HFFc6 (cell line): ENCODE results near the gene TIFAB. TPM values are rescaled to one million over a fixed set of nuclear protein-coding genes. Genes with fewer than 3 reads are reported as not detected.
A peak's percentile ranks its signal among the peaks of the same experiment; 100 is the strongest.

ENCODE experiments used
- DNase-seq: peaks from one replicate; pipeline ENCODE4 v3.0.0-alpha.2; 2018
- H3K27ac Mint-ChIP-seq: 2 replicates; pipeline ENCODE4 v1.8.0; 2020; ENCODE audit warnings: mild to moderate bottlenecking, mixed read lengths
- H3K27me3 Mint-ChIP-seq: 2 replicates; pipeline ENCODE4 v1.8.0; 2021; ENCODE audit warnings: mild to moderate bottlenecking, moderate library complexity, mixed read lengths; ENCODE audit not compliant: insufficient read depth
- H3K36me3 Mint-ChIP-seq: 2 replicates; pipeline ENCODE4 v1.8.0; 2021; ENCODE audit warnings: low read depth, mixed read lengths
- H3K4me1 Mint-ChIP-seq: 2 replicates; pipeline ENCODE4 v1.8.0; 2020; ENCODE audit warnings: low read depth, mixed read lengths
- H3K4me3 Mint-ChIP-seq: 2 replicates; pipeline ENCODE4 v1.8.0; 2020; ENCODE audit warnings: mild to moderate bottlenecking, moderate library complexity, mixed read lengths
- H3K9me3 Mint-ChIP-seq: 2 replicates; pipeline ENCODE4 v1.8.0; 2020; ENCODE audit warnings: mild to moderate bottlenecking, mixed read lengths
- total RNA-seq, 6 experiments: library from RNA; stranded (reverse); fragmentation: NEBNext Ultra II Directional; extraction: Animal tissue kit (Norgen Biotek cat#: 25700); gene quantifications; 2 replicates in 1 of 6; 3 replicates in 5 of 6; pipeline ENCODE4 v1.2.3, GENCODE V29; 2021
- TF ChIP-seq, protein P1 (sequence below): fragments of 200-600 bp; sonication (generic); IDR thresholded peaks from 2 replicates; pipeline ENCODE4 v1.5.0; 2021; ENCODE audit warnings: antibody characterized with exemption, mild to moderate bottlenecking

The TIFAB gene
- total RNA-seq, 6 experiments from 2014 or later: not detected

DNA sequence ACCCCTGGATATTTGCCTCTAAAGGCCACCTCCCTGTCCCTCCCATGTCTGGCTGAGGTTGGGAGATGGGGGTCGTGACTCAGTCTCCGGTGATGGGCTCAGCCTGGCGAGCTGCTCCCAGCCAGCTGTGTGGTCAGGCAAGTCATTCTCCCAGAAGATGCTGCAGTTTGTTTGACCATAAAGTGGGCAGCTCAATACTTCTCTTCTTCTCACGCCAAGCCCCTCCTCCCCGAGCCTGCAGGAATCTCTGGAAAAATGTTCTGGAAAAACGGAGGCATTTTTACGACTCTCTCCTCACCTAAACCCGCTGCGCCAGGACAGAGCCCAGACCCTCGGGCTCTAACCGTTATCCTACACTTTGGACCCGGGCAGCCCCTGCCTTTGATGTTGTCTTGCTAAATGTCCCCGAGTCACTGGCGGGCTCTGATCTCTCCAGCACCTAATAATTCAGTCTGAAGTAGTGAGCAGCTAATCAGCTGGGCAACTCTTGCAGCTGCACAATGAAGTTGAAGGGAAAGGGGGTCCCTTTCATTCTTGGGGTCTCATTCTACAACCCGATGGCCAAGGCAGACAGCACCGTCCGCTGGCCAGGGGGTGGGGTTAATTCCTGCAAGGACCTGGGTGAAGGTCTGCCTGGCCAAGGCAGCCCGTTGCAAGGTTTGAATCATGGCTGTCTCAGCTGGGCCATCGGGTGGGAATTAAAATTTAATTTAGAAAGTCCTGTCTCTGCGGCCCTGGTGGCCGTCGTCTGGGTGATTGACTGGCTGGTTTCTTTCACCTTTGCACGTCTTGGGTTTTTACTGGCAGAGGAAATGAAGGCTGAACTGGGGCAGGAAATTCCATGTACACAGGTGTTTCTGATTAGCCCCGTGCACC is 17.3 kb downstream of the TIFAB start:
- Mint-ChIP-seq H3K4me3 (peak overlapping the region; percentile 47; the same call in 1 of the 2 replicates), H3K36me3 (no peaks in the 10 kb centered on the region), H3K27me3 (no peaks in the 10 kb centered on the region), H3K4me1 (peaks cover 64% of the 10 kb centered on the region), H3K27ac (peak overlapping the region; percentile 54), H3K9me3 (no peaks in the 10 kb centered on the region)
- peak; percentile 68 for DNase-seq
- TF ChIP-seq, protein P1, sequence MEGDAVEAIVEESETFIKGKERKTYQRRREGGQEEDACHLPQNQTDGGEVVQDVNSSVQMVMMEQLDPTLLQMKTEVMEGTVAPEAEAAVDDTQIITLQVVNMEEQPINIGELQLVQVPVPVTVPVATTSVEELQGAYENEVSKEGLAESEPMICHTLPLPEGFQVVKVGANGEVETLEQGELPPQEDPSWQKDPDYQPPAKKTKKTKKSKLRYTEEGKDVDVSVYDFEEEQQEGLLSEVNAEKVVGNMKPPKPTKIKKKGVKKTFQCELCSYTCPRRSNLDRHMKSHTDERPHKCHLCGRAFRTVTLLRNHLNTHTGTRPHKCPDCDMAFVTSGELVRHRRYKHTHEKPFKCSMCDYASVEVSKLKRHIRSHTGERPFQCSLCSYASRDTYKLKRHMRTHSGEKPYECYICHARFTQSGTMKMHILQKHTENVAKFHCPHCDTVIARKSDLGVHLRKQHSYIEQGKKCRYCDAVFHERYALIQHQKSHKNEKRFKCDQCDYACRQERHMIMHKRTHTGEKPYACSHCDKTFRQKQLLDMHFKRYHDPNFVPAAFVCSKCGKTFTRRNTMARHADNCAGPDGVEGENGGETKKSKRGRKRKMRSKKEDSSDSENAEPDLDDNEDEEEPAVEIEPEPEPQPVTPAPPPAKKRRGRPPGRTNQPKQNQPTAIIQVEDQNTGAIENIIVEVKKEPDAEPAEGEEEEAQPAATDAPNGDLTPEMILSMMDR: no peak

- TF ChIP-seq, protein P1: no peak
- Mint-ChIP-seq H3K27me3 (no peaks in the 10 kb centered on the region), H3K4me1 (peaks cover 54% of the 10 kb centered on the region), H3K36me3 (peaks cover 7% of the 10 kb centered on the region), H3K27ac (peak overlapping the region; percentile 54), H3K4me3 (peak overlapping the region; percentile 9; the same call in 1 of the 2 replicates), H3K9me3 (peaks cover 7% of the 10 kb centered on the region)
- peak; percentile 47 for DNase-seq
Observed at GRCh38 chr5:135433681-135434426, 18.3 kb downstream of the TIFAB start.

DNA sequence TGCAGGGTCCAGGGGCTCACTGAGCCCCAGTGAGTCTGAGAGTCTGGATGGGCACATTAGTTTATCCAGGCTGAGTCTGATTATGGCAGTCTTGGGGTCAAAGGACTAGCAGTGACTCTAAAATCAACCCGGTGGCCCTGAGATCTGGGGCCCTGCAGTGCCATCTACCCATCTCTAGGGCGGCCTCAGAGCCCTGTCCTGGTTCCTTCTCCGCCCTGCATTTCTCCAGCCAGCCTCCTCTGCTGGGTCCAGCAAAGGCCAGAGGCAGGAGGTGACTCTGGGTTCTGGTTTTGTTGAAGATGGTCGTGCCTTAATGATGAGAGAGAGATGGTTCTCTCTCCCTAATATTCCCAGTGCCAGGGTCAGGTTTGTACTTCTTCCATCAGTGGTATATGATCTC is 20.0 kb downstream of the TIFAB start:
- H3K36me3 Mint-ChIP-seq: peaks cover 15% of the 10 kb centered on the region
- peaks cover 37% of the 10 kb centered on the region for H3K4me1 Mint-ChIP-seq
- peaks cover 16% of the 10 kb centered on the region for H3K9me3 Mint-ChIP-seq
- TF ChIP-seq, protein P1: no peak
- no peaks in the 10 kb centered on the region for H3K27me3 Mint-ChIP-seq
- H3K27ac Mint-ChIP-seq: no peak overlapping the region
- no peak overlapping the region for H3K4me3 Mint-ChIP-seq
- no peak for DNase-seq

GRCh38 chr5:135430135-135430437 is 22.1 kb downstream of the TIFAB start:
- Mint-ChIP-seq H3K4me3 (no peak overlapping the region), H3K4me1 (peaks cover 31% of the 10 kb centered on the region), H3K27me3 (no peaks in the 10 kb centered on the region), H3K36me3 (peaks cover 15% of the 10 kb centered on the region), H3K9me3 (peaks cover 16% of the 10 kb centered on the region), H3K27ac (no peak overlapping the region)
- DNase-seq: no peak
- TF ChIP-seq, protein P1: no peak

DNA sequence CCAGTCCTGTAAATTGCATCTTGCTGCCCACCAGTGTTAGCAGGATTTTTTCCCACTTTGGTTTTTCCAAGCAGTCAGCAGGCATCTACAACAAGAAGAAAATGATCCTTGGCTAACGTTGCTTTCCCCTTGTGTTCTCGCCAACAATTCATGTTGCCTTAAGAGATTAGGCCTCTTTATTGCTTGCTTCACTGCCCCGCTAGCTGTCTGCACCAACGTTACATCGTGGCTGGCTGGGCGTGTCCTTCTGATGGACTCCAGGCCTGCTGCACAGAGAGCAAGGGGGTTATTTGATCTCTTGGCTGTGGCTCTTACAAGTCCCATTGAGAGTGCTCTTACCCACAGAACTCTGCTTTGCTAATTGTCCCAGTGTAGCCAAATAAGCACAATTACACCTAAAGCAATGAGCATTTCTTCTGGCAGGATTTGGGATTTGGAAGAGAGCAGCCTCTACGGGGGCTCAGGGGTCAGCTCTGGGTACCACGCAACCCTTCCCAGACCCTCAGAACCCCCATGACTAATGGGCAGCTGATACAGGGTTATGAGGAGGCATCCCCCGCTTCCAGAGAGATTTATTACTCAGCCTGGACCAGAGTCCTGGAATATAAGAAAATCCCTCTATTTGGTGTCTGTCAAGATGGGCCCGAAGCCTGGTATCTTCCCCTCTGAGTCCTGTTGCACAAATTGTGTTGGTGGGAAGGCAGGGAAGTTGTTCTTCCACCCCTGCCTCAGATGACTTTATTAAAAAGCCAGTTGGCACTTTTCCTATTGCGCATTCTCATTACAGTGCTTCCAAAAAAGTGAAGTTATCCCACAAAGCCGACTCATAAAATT is 22.6 kb downstream of the TIFAB start:
- TF ChIP-seq, protein P1: no peak
- no peak for DNase-seq
- peaks cover 16% of the 10 kb centered on the region for H3K9me3 Mint-ChIP-seq
- no peak overlapping the region for H3K27ac Mint-ChIP-seq
- H3K27me3 Mint-ChIP-seq: no peaks in the 10 kb centered on the region
- H3K4me3 Mint-ChIP-seq: no peak overlapping the region
- peaks cover 15% of the 10 kb centered on the region for H3K36me3 Mint-ChIP-seq
- peaks cover 25% of the 10 kb centered on the region for H3K4me1 Mint-ChIP-seq
